GM06990 (cell line): Measurements from ENCODE around the gene DCLK2.

Experiments used
- DNase-seq: peaks from one replicate; pipeline ENCODE4 v3.0.0-alpha.2; 2011; ENCODE audit not compliant: insufficient read length; ENCODE audit errors: extremely low read depth
- H3K27me3 ChIP-seq: replicated peaks from 2 replicates; pipeline ENCODE4 v1.6.0; 2011; ENCODE audit warnings: low read length; ENCODE audit not compliant: control insufficient read depth, insufficient read depth
- H3K36me3 ChIP-seq: 2 replicates; pipeline ENCODE4 v1.5.1; 2011; ENCODE audit warnings: low read length; ENCODE audit not compliant: control insufficient read depth, insufficient read depth
- H3K4me3 ChIP-seq: replicated peaks from 2 replicates; pipeline ENCODE4 v1.5.1; 2011; ENCODE audit warnings: low read depth, mild to moderate bottlenecking, control low read depth, low read length
- TF ChIP-seq, protein P1 (sequence below): IDR thresholded peaks from 2 replicates; pipeline ENCODE4 v1.5.1; 2011; ENCODE audit warnings: low read length, control low read depth, mild to moderate bottlenecking, inconsistent platforms; ENCODE audit not compliant: insufficient read depth, poor library complexity, severe bottlenecking

Gene DCLK2

GRCh38 chr4:150238591-150238990 lies 160.3 kb downstream of the DCLK2 start:
- DNase-seq: no peak
- no peak overlapping the region for H3K4me3 ChIP-seq
- no peaks in the 10 kb centered on the region for H3K36me3 ChIP-seq
- TF ChIP-seq, protein P1, sequence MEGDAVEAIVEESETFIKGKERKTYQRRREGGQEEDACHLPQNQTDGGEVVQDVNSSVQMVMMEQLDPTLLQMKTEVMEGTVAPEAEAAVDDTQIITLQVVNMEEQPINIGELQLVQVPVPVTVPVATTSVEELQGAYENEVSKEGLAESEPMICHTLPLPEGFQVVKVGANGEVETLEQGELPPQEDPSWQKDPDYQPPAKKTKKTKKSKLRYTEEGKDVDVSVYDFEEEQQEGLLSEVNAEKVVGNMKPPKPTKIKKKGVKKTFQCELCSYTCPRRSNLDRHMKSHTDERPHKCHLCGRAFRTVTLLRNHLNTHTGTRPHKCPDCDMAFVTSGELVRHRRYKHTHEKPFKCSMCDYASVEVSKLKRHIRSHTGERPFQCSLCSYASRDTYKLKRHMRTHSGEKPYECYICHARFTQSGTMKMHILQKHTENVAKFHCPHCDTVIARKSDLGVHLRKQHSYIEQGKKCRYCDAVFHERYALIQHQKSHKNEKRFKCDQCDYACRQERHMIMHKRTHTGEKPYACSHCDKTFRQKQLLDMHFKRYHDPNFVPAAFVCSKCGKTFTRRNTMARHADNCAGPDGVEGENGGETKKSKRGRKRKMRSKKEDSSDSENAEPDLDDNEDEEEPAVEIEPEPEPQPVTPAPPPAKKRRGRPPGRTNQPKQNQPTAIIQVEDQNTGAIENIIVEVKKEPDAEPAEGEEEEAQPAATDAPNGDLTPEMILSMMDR: no peak
- no peaks in the 10 kb centered on the region; the same call in 1 of the 2 replicates for H3K27me3 ChIP-seq

- TF ChIP-seq, protein P1: no peak
- DNase-seq: no peak
- no peaks in the 10 kb centered on the region; the same call in 1 of the 2 replicates for H3K27me3 ChIP-seq
- H3K4me3 ChIP-seq: no peak overlapping the region
- no peaks in the 10 kb centered on the region for H3K36me3 ChIP-seq
Observed at GRCh38 chr4:150240011-150240410, 161.8 kb downstream of the DCLK2 start.

DNA sequence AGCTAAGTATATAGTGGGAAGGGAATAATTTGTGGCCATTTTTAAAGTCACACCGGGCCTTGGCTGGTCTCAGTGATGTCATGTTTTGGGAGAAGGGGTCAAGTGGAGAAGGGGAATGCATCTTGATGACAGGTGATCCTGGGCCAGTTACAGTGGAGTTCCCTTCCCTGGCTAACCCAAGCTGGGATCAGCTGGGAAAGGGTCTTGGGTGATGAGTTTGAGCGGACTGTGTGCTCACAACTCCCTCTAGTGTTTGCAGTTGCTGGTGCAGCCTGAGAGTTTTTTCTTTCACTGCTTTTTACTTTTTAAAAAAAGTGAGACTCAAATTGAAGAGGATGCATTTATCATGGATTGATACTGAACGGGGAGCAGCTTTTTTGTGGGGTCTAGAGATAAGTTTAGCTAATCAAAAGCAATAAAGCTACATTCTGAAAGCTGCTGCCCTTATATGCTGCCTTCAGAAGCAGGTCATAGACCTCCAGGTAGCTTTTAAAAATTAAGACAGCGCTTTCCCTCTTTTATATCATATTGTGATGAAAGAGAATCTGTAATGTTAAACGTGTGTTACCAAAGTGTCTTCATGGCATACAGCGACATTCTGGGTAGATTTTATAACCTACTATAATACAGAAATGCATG lies 164.7 kb downstream of the DCLK2 start:
- TF ChIP-seq, protein P1: peak; percentile 95
- no peaks in the 10 kb centered on the region; the same call in 1 of the 2 replicates for H3K27me3 ChIP-seq
- no peak overlapping the region for H3K4me3 ChIP-seq
- no peaks in the 10 kb centered on the region for H3K36me3 ChIP-seq
- no peak for DNase-seq

- TF ChIP-seq, protein P1: no peak
- no peak for DNase-seq
- H3K27me3 ChIP-seq: no peaks in the 10 kb centered on the region; the same call in none of the 2 replicates
- no peaks in the 10 kb centered on the region for H3K36me3 ChIP-seq
- H3K4me3 ChIP-seq: no peak overlapping the region
Observed at GRCh38 chr4:150243932-150244331, 165.7 kb downstream of the DCLK2 start.

DNA sequence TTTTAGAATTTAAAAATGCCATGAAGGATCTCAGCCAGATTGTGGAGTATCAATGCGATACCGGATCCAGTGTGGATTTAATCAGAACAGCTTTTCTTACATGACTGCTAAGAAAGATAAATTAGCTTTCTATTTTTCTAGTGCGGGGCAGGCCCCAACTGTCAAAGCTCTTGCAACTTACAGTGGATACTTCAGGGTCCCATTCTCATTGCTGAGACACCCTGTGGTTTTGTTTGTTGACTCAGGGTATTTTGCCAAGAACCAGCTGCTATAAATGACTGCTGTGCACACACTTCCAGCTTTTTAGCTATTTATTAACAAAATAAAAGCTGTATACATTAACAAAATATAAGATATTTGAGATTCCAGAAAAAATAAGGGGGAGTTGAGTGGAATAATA lies 166.4 kb downstream of the DCLK2 start:
- H3K4me3 ChIP-seq: no peak overlapping the region
- DNase-seq: no peak
- no peaks in the 10 kb centered on the region for H3K36me3 ChIP-seq
- TF ChIP-seq, protein P1: no peak
- no peaks in the 10 kb centered on the region; the same call in none of the 2 replicates for H3K27me3 ChIP-seq
